Fibroblast of the conjunctiva (primary cell): ENCODE data around the gene CPSF2.
A peak's percentile ranks its signal among the peaks of the same experiment; 100 is the strongest.

Experiments used
- DNase-seq: peaks from one replicate; pipeline ENCODE4 v3.0.0-alpha.2; 2010; ENCODE audit warnings: low read depth

Gene CPSF2

GRCh38 chr14:92121670-92122350 is at the start of gene CPSF2, which contains the start of gene NDUFB1:
Gene CPSF2, plus strand, starts transcription at chr14:92121969. Its CDS starts 9,016 bp downstream, at chr14:92130985.
Gene NDUFB1, minus strand, starts transcription at chr14:92121706. Its CDS starts 4,069 bp downstream, at chr14:92117637.
- peak; percentile 33 for DNase-seq

GRCh38 chr14:92074555-92074954 is 47.2 kb upstream of the CPSF2 start:
- no peak for DNase-seq

GRCh38 chr14:92088494-92088893 is 33.3 kb upstream of the CPSF2 start:
- DNase-seq = no peak

GRCh38 chr14:92093320-92093719 is 28.4 kb upstream of the CPSF2 start:
- no peak for DNase-seq

- no peak for DNase-seq
Observed at GRCh38 chr14:92099802-92100201, 22.0 kb upstream of the CPSF2 start.

GRCh38 chr14:92103363-92103989 is 18.3 kb upstream of the CPSF2 start:
- no peak for DNase-seq

- peak; percentile 8 for DNase-seq
Observed at GRCh38 chr14:92105073-92105892, 16.5 kb upstream of the CPSF2 start.

- DNase-seq = no peak
Observed at GRCh38 chr14:92105893-92106142, 16.0 kb upstream of the CPSF2 start.

- peak; percentile 98 for DNase-seq
Observed at GRCh38 chr14:92106143-92106926, 15.4 kb upstream of the CPSF2 start, which contains the start of gene ATXN3. Gene ATXN3, minus strand, starts transcription at chr14:92106582. Its CDS starts 30 bp downstream, at chr14:92106552.

GRCh38 chr14:92108345-92109254 is 13.2 kb upstream of the CPSF2 start:
- no peak for DNase-seq

GRCh38 chr14:92109490-92109889 is 12.3 kb upstream of the CPSF2 start:
- no peak for DNase-seq

GRCh38 chr14:92121207-92121669 is 531 bp upstream of the CPSF2 start:
- DNase-seq = peak; percentile 9

- DNase-seq = no peak
Observed at GRCh38 chr14:92122351-92122677, 545 bp downstream of the CPSF2 start.

GRCh38 chr14:92122761-92123160 is 992 bp downstream of the CPSF2 start:
- DNase-seq = no peak

- DNase-seq = no peak
Observed at GRCh38 chr14:92134456-92134855, 12.7 kb downstream of the CPSF2 start.

GRCh38 chr14:92135269-92135668 is 13.5 kb downstream of the CPSF2 start:
- DNase-seq = peak; percentile 48

- DNase-seq = no peak
Observed at GRCh38 chr14:92143309-92143708, 21.5 kb downstream of the CPSF2 start.

- DNase-seq = no peak
Observed at GRCh38 chr14:92143962-92144361, 22.2 kb downstream of the CPSF2 start.

GRCh38 chr14:92144708-92145107 is 22.9 kb downstream of the CPSF2 start:
- no peak for DNase-seq

GRCh38 chr14:92153581-92153980 is 31.8 kb downstream of the CPSF2 start:
- DNase-seq = no peak

GRCh38 chr14:92154283-92154942 is 32.6 kb downstream of the CPSF2 start:
- no peak for DNase-seq
